Vagina (tissue), 2 donors: ENCODE measurements around the gene NOA1.

Experiments used
- CTCF ChIP-seq, 3 experiments: fragments of 450-650 bp in 2 of 3; fragments of 200-600 bp in 1 of 3; sonication (generic) in 1 of 3; IDR thresholded peaks; one replicate each; pipeline ENCODE4 v1.5.1; 2017 to 2019; ENCODE audit warnings: antibody characterized with exemption in 3 of 3, mild to moderate bottlenecking in 2 of 3, moderate library complexity in 2 of 3
- POLR2A ChIP-seq, 2 donors: fragments of 450-650 bp; IDR thresholded peaks; one replicate each; pipeline ENCODE4 v1.6.1; 2017; ENCODE audit warnings: antibody characterized with exemption in 2 of 2, mild to moderate bottlenecking in 2 of 2, moderate library complexity in 2 of 2

DNA sequence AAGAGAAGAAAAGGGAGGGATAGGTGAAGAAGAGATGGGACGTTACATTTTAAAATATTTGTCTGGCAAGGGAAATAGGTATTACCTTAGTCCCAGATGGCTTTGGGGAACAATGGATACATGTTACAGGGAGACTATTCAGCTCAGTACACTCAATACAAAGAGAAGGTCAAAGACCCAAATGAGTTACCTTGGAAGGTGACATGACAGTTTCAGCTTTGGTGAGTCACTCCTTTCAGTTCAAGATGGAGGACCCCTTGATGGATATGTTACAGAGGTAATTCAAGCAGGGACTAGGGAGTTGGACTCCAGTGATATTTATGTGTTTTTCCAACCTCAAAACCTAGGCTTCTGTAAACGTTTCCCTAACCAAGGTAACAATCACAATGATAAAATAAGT lies 5.0 kb downstream of the NOA1 start:
- TF ChIP-seq CTCF (IDR thresholded peaks at IDR 0.05) (no peak), POLR2A (IDR thresholded peaks at IDR 0.05) (no peak)
